ENCODE data around the gene GPANK1. TPM values are rescaled to one million over a fixed set of nuclear protein-coding genes. Genes with fewer than 3 reads are reported as not detected.
A peak's percentile ranks its signal among the peaks of the same experiment; 100 is the strongest.

Gene GPANK1
- total RNA-seq, 1 experiment from 2014 or later, result 11.5 TPM

GRCh38 chr6:31665501-31666336 is 922 bp upstream of the GPANK1 start, which contains the start of gene CSNK2B:
Gene CSNK2B (plus strand): TSS chr6:31666080. CDS start chr6:31666832, 752 bp downstream.
- intact Hi-C loops (cut with micrococcal nuclease; ENCODE audit: unreplicated experiment), result loop anchor here (2.0 to 10.0 kb wide), 2 partner anchors 119 to 509 kb away; partner anchors contain the start of genes AGPAT1, ATP6V1G2, NFKBIL1 and RNF5
- Histone ChIP-seq H3K9me2 (ENCODE audit: insufficient read depth) (no peaks in the 10 kb centered on the region), H3K36me3 (ENCODE audit: low read depth) (peaks cover 31% of the 10 kb centered on the region), H3K4me3 (peak within 1 kb of the TSS; percentile 90), H3K4me1 (replicated peaks; ENCODE audit: insufficient read depth) (peaks cover 24% of the 10 kb centered on the region), H3K27me3 (ENCODE audit: insufficient read depth, low read depth) (no peaks in the 10 kb centered on the region), H3K79me2 (ENCODE audit: low read depth) (peaks cover 51% of the 10 kb centered on the region), H4K20me1 (ENCODE audit: insufficient read depth) (peaks cover 3% of the 10 kb centered on the region; the same call in 1 of the 2 replicates), H2AFZ (peak within 1 kb of the TSS; percentile 86), H3K9me3 (ENCODE audit: insufficient read depth, low read depth) (no peaks in the 10 kb centered on the region), H3K4me2 (peak within 1 kb of the TSS; percentile 95), H3K27ac (peak within 1 kb of the TSS; percentile 80), H3F3A (ENCODE audit: insufficient read depth, low read depth) (peaks cover 18% of the 10 kb centered on the region)
- ChIA-PET CTCF (no interaction called here), POLR2A (ENCODE audit: unreplicated experiment) (interaction anchor here (1.0 kb wide), 1 partner anchor 197 kb away, joined by 4 read pairs; the partner anchor contains the start of gene NEU1)
- no peak for TF ChIP-seq CTCF (conservative IDR thresholded peaks at IDR 0.05)
- TF ChIP-seq EZH2 (IDR thresholded peaks at IDR 0.05; ENCODE audit: low read depth), result no peak
- DNase-seq, result peak; percentile 95 to 96
- no TSS peak for BruUV-seq (replicated peaks)

- intact Hi-C loops (cut with micrococcal nuclease; ENCODE audit: unreplicated experiment), result loop anchor here (2.0 to 10.0 kb wide), 2 partner anchors 117 to 511 kb away; partner anchors contain the start of genes AGPAT1, ATP6V1G2, NFKBIL1 and RNF5
- ChIA-PET CTCF (interaction anchor here (0.6 kb wide), 1 partner anchor 166 kb away, joined by 11 read pairs; no protein-coding TSS in a partner anchor), POLR2A (ENCODE audit: unreplicated experiment) (interaction anchor here (0.6 to 1.0 kb wide), 6 partner anchors 13 to 418 kb away, joined by 3 to 13 read pairs (median 4); partner anchors contain the start of genes NEU1 and NFKBIL1)
- Histone ChIP-seq H2AFZ (peak overlapping the region; percentile 86), H4K20me1 (ENCODE audit: insufficient read depth) (peaks cover 6% of the 10 kb centered on the region; the same call in 1 of the 2 replicates), H3F3A (ENCODE audit: insufficient read depth, low read depth) (peaks cover 23% of the 10 kb centered on the region), H3K36me3 (ENCODE audit: low read depth) (peaks cover 31% of the 10 kb centered on the region), H3K4me3 (peak overlapping the region; percentile 90), H3K27me3 (ENCODE audit: insufficient read depth, low read depth) (no peaks in the 10 kb centered on the region), H3K9me3 (ENCODE audit: insufficient read depth, low read depth) (no peaks in the 10 kb centered on the region), H3K4me2 (peak overlapping the region; percentile 95), H3K27ac (peak overlapping the region; percentile 80), H3K9me2 (ENCODE audit: insufficient read depth) (no peaks in the 10 kb centered on the region), H3K79me2 (ENCODE audit: low read depth) (peaks cover 63% of the 10 kb centered on the region), H3K4me1 (replicated peaks; ENCODE audit: insufficient read depth) (peaks cover 28% of the 10 kb centered on the region)
- TSS peak; percentile 21 for BruUV-seq (replicated peaks)
- DNase-seq, result no peak
- TF ChIP-seq EZH2 (IDR thresholded peaks at IDR 0.05; ENCODE audit: low read depth) (no peak), CTCF (conservative IDR thresholded peaks at IDR 0.05) (no peak)
Observed at GRCh38 chr6:31663961-31664789, 622 bp downstream of the GPANK1 start.
